GM18508 (cell line): ENCODE results near the gene ACVRL1.

Experiments used
- ATAC-seq: cut with Tn5 transposase; IDR thresholded peaks from one replicate; pipeline ENCODE4 v1.9.1; 2021; ENCODE audit warnings: moderate number of reproducible peaks; ENCODE audit not compliant: insufficient read depth, unreplicated experiment

The ACVRL1 gene

GRCh38 chr12:51895378-51896135 lies 11.7 kb upstream of the ACVRL1 start:
- no peak for ATAC-seq

GRCh38 chr12:51896236-51896635 lies 11.1 kb upstream of the ACVRL1 start:
- no peak for ATAC-seq

- no peak for ATAC-seq
Observed at GRCh38 chr12:51897181-51897580, 10.1 kb upstream of the ACVRL1 start.

- ATAC-seq = no peak
Observed at GRCh38 chr12:51898506-51898905, 8.8 kb upstream of the ACVRL1 start.

GRCh38 chr12:51898937-51899336 lies 8.4 kb upstream of the ACVRL1 start:
- ATAC-seq = no peak

- no peak for ATAC-seq
Observed at GRCh38 chr12:51900323-51900889, 6.9 kb upstream of the ACVRL1 start.

- ATAC-seq = no peak
Observed at GRCh38 chr12:51901121-51901817, 6.0 kb upstream of the ACVRL1 start.

- no peak for ATAC-seq
Observed at GRCh38 chr12:51901881-51902280, 5.4 kb upstream of the ACVRL1 start.

- ATAC-seq = no peak
Observed at GRCh38 chr12:51904951-51905470, 2.3 kb upstream of the ACVRL1 start.

- ATAC-seq = no peak
Observed at GRCh38 chr12:51905471-51906429, 1.6 kb upstream of the ACVRL1 start.

GRCh38 chr12:51906430-51907082 lies 748 bp upstream of the ACVRL1 start:
- ATAC-seq = no peak

- no peak for ATAC-seq
Observed at GRCh38 chr12:51907856-51908425, 637 bp downstream of the ACVRL1 start.

- no peak for ATAC-seq
Observed at GRCh38 chr12:51908876-51909592, 1.7 kb downstream of the ACVRL1 start.

- no peak for ATAC-seq
Observed at GRCh38 chr12:51910168-51910567, 2.9 kb downstream of the ACVRL1 start.

- ATAC-seq = no peak
Observed at GRCh38 chr12:51910691-51911090, 3.4 kb downstream of the ACVRL1 start.

- ATAC-seq = no peak
Observed at GRCh38 chr12:51911307-51911706, 4.0 kb downstream of the ACVRL1 start.

- no peak for ATAC-seq
Observed at GRCh38 chr12:51911788-51912711, 4.7 kb downstream of the ACVRL1 start.
